HEK293T (cell line): Measurements from ENCODE around the gene SCARB1.

Experiments
- CTCF ChIA-PET: fragments of 350-600 bp; formaldehyde crosslinking; extraction: SDS; loops from one replicate; lab custom pipeline; 2021; ENCODE audit warnings: antibody characterized with exemption, inconsistent platforms; lab: Yijun Ruan, JAX
- POLR2A ChIA-PET: fragments of 350-600 bp; formaldehyde crosslinking; extraction: SDS; loops from one replicate; lab custom pipeline; 2020; ENCODE audit warnings: antibody characterized with exemption, inconsistent platforms; lab: Yijun Ruan, JAX
- DNase-seq: peaks from one replicate; pipeline ENCODE4 v3.0.0; 2012; ENCODE audit warnings: mixed read lengths; ENCODE audit errors: extremely low spot score
- ARNT ChIP-seq: fragments of 450-650 bp; IDR thresholded peaks from 2 replicates; pipeline ENCODE4 v1.6.1; 2017; ENCODE audit warnings: mild to moderate bottlenecking
- BHLHE40 ChIP-seq: fragments of 450-650 bp; IDR thresholded peaks from 2 replicates; pipeline ENCODE4 v1.6.1; 2016; ENCODE audit warnings: mild to moderate bottlenecking, moderate library complexity, borderline replicate concordance
- CTBP1 ChIP-seq: fragments of 450-650 bp; IDR thresholded peaks from 2 replicates; pipeline ENCODE4 v1.6.1; 2016; ENCODE audit warnings: borderline replicate concordance
- ELF4 ChIP-seq: fragments of 450-650 bp; IDR thresholded peaks from 2 replicates; pipeline ENCODE4 v1.6.1; 2017; ENCODE audit warnings: antibody characterized with exemption
- FOXA1 ChIP-seq: fragments of 450-650 bp; IDR thresholded peaks from 2 replicates; pipeline ENCODE4 v1.6.1; 2016; ENCODE audit warnings: mild to moderate bottlenecking
- FOXK2 ChIP-seq: fragments of 450-650 bp; IDR thresholded peaks from 2 replicates; pipeline ENCODE4 v1.6.1; 2016; ENCODE audit warnings: mild to moderate bottlenecking
- FOXM1 ChIP-seq: fragments of 450-650 bp; IDR thresholded peaks from 2 replicates; pipeline ENCODE4 v1.6.1; 2017; ENCODE audit warnings: mild to moderate bottlenecking, borderline replicate concordance
- HDGF ChIP-seq: fragments of 450-650 bp; IDR thresholded peaks from 2 replicates; pipeline ENCODE4 v1.6.1; 2017; ENCODE audit warnings: antibody characterized with exemption, borderline replicate concordance
- L3MBTL2 ChIP-seq: fragments of 450-650 bp; conservative IDR thresholded peaks from 2 replicates; pipeline ENCODE4 v1.6.1; 2016; ENCODE audit warnings: mild to moderate bottlenecking
- LEF1 ChIP-seq: fragments of 450-650 bp; IDR thresholded peaks from 2 replicates; pipeline ENCODE4 v1.6.1; 2017; ENCODE audit warnings: mild to moderate bottlenecking, borderline replicate concordance
- NFRKB ChIP-seq: fragments of 450-650 bp; IDR thresholded peaks from 2 replicates; pipeline ENCODE4 v1.6.1; 2016; ENCODE audit warnings: mild to moderate bottlenecking, moderate library complexity
- SP1 ChIP-seq: fragments of 450-650 bp; IDR thresholded peaks from 2 replicates; pipeline ENCODE4 v1.6.1; 2017
- SUZ12 ChIP-seq: fragments of 450-650 bp; IDR thresholded peaks from 2 replicates; pipeline ENCODE4 v1.6.1; 2016; ENCODE audit warnings: mild to moderate bottlenecking
- TARDBP ChIP-seq: fragments of 450-650 bp; IDR thresholded peaks from 2 replicates; pipeline ENCODE4 v1.6.1; 2016
- ZNF384 ChIP-seq: fragments of 450-650 bp; IDR thresholded peaks from 2 replicates; pipeline ENCODE4 v1.6.1; 2016
- TF ChIP-seq, protein P1 (sequence below): fragments of 450-650 bp; IDR thresholded peaks from 2 replicates; pipeline ENCODE4 v1.6.1; 2016

The SCARB1 gene

DNA sequence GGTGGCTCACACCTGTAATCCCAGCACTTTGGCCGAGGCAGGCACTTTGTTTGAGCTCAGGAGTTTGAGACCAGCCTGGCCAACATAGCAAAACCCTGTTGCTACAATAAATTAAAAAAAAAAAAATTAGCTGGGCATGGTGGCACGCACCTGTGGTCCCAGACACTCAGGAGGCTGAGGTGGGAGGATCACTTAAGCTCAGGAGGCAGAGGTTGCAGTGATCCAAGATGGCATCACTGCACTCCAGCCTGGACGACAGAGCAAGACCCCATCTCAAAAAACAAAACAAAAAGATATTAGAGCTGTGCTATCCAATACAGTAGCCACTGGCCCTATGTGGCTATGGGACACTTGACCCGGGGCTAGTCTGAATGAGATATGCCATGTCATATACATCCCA, 6.9 kb upstream of the SCARB1 start:
- no peak for DNase-seq
- ChIA-PET CTCF (interaction anchor here (0.7 kb wide), 1 partner anchor 31 kb away, joined by 6 read pairs; no protein-coding TSS in a partner anchor), POLR2A (interaction anchor here (1.4 kb wide), 1 partner anchor 8 kb away, joined by 3 read pairs; no protein-coding TSS in a partner anchor)
- TF ChIP-seq ZNF384, result no peak

DNA sequence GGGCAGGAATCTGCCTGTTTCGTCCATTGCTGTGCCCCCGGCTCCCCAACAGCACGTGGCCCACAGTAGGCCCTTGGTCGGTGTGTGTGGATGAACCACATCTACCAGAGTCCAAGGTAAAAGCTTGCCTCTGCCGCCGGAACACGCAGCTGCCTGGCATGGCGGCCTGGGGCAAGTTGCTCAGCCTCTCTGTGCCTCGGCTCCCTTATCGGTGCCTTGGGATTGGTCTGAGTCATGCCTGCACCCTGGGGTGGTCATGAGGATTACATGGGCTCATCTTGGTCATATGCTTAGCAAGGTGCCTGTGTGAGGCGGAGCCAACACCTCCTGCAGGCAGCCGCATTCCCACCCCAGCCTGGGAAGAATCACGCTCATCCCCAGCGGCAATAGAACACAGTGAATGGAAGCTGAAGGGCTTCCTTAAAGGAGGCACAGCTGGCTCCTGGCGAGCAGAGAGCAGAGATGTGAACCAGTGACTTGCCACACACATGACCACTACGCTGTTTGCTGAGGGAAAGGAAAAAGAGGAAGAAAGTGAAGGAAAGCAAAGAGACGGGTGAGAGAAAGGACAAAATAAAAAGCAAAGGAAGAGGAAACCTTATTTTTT, 5.5 kb upstream of the SCARB1 start:
- CTCF ChIA-PET, result no interaction called here
- no peak for DNase-seq
- POLR2A ChIA-PET, result no interaction called here
- TF ChIP-seq SUZ12, result no peak
- TF ChIP-seq, protein P1, sequence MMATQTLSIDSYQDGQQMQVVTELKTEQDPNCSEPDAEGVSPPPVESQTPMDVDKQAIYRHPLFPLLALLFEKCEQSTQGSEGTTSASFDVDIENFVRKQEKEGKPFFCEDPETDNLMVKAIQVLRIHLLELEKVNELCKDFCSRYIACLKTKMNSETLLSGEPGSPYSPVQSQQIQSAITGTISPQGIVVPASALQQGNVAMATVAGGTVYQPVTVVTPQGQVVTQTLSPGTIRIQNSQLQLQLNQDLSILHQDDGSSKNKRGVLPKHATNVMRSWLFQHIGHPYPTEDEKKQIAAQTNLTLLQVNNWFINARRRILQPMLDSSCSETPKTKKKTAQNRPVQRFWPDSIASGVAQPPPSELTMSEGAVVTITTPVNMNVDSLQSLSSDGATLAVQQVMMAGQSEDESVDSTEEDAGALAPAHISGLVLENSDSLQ, result no peak
- TF ChIP-seq ELF4, result no peak
- TF ChIP-seq L3MBTL2, result no peak
- TF ChIP-seq BHLHE40, result no peak
- no peak for TF ChIP-seq ARNT
- no peak for TF ChIP-seq FOXM1
- no peak for TF ChIP-seq FOXA1
- TF ChIP-seq TARDBP, result no peak
- TF ChIP-seq SP1, result no peak
- no peak for TF ChIP-seq NFRKB
- TF ChIP-seq ZNF384, result no peak

DNA sequence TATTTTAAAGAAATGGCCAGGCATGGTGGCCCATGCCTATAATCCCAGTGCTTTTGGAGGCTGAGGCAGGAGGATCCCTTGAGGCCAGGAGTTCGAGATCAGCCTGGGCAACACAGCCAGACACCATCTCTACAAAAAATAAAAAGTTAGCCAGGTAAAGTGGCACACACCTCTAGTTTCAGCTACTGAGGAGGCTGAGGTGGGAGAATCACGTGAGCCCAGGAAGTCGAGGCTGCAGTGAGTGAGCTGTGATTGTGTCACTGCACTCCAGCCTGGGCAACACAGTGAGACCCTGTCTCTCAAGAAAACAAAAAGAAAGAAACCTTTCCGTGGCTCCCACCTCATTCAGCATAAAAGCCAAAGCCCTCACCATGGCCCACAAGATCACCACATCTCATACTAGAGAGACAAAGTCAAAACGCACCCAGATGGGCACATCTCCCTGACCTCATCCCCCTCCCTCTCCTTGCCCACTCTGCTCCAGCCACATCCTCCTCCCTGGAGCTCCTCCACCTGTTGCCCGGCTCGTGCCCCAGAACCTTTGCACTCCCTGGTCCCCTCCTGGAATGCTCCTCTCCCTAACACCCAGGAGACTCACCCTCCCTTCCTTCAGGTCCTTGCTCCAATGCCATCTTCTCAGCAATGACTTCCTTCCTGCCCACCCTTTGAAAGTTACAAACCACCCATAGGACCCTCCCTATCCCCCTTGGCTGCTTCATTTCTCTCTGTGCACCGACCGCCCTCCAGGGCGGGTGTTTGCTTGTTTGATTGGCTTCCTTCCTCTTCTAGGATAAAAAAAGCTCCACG, 4.8 kb upstream of the SCARB1 start:
- POLR2A ChIA-PET, result no interaction called here
- CTCF ChIA-PET, result no interaction called here
- no peak for TF ChIP-seq ARNT
- no peak for TF ChIP-seq SUZ12
- no peak for TF ChIP-seq LEF1
- TF ChIP-seq ZNF384, result no peak
- TF ChIP-seq, protein P1, result no peak
- TF ChIP-seq FOXM1, result no peak
- no peak for TF ChIP-seq ELF4
- no peak for TF ChIP-seq FOXA1
- no peak for TF ChIP-seq FOXK2
- TF ChIP-seq CTBP1, result no peak
- TF ChIP-seq HDGF, result no peak
- no peak for TF ChIP-seq L3MBTL2
- TF ChIP-seq SP1, result no peak
- TF ChIP-seq NFRKB, result no peak
- no peak for TF ChIP-seq BHLHE40

DNA sequence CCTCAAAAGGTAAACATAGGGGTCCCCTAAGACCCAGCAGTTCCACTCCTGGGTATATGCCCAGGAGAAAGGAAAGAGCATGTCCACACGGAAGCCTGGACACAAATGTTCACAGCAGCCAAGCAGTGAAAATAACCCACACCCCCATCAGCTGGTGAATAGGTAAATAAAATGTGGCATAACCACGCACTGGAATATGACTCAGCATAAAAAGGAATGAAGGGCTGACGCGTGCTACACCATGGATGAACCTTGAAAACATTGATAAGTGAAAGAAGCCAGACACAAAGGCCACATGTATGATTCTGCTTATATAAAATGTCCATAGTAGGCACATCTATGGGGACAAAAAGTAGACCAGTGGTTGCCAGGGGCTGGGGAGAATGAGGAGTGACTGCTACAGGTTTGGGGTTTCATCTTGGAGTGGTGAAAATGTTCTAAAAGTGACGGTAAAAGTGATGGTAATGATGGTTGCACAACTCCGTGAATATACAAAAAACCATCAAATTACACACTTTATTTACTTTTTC, 3.8 kb upstream of the SCARB1 start:
- CTCF ChIA-PET, result no interaction called here
- POLR2A ChIA-PET, result no interaction called here
- no peak for DNase-seq
- no peak for TF ChIP-seq ZNF384
- TF ChIP-seq FOXA1, result no peak
- TF ChIP-seq ARNT, result no peak
- no peak for TF ChIP-seq CTBP1
- TF ChIP-seq NFRKB, result no peak
- TF ChIP-seq FOXK2, result no peak
- TF ChIP-seq, protein P1, result no peak
- no peak for TF ChIP-seq HDGF

More for the DNA sequence above, 4.8 kb upstream of the SCARB1 start:
- DNase-seq, result no peak

DNA sequence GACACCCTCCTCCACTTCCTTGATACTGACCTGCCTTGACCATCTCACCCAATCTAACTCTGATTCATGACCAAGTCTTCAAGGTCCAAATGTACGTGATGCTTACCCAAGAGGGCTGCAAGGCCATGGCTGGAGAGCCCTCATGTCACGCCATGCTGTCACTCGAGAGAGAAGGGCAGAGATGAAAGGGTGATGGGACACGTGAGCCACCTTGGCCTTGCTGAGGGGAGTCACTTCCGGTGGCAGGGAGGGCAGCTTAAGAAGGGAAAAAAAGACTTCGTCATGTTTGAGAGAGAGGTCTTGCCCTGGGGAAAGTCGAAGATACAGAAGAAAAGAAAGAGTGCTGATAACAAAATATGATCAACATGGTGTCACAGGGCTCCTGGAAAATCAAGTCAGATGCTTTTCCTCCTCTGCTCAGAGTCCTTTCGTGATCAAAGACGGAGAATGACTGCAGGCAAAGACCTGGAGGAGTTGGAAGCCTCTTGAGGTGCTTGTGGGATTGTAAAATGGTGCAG, 3.3 kb upstream of the SCARB1 start:
- POLR2A ChIA-PET, result no interaction called here
- CTCF ChIA-PET, result no interaction called here

More for the DNA sequence above, 3.3 kb upstream of the SCARB1 start:
- TF ChIP-seq FOXK2 (no peak), ZNF384 (no peak), BHLHE40 (no peak), SUZ12 (no peak), CTBP1 (no peak), TARDBP (no peak), NFRKB (no peak), SP1 (no peak), LEF1 (no peak), ARNT (no peak), L3MBTL2 (no peak), ELF4 (no peak), FOXM1 (no peak), HDGF (no peak), FOXA1 (no peak)
- TF ChIP-seq, protein P1, result no peak
- DNase-seq, result no peak
